Gastrocnemius medialis (tissue), 4 donors: ENCODE results near the gene PI4KA. TPM values are rescaled to one million over a fixed set of nuclear protein-coding genes. Genes with fewer than 3 reads are reported as not detected.
"Not testable (repeated sequence)": the region's sequence is repeated elsewhere in the genome, so short reads cannot be mapped to it uniquely, and the experiment has no call there.

Experiments
- ATAC-seq, 2 donors: fragments of 150-250 bp; one replicate each; pipeline ENCODE4 v1.9.1; 2016
- DNase-seq, 2 donors: peaks; one replicate each; pipeline ENCODE4 v3.0.0-alpha.2; 2019
- H3K27ac ChIP-seq, 4 donors: fragments of 200-600 bp; sonication (generic); 1 replicate in 1 of 4; 2 replicates in 3 of 4; pipeline ENCODE4 v1.5.1; 2016 to 2018; ENCODE audit warnings: mild to moderate bottlenecking in 2 of 4, moderate library complexity in 1 of 4
- H3K27me3 ChIP-seq, 3 donors: fragments of 200-600 bp; sonication (generic) in 2 of 3; 1 replicate in 1 of 3; 2 replicates in 2 of 3; pipeline versions ENCODE4 v1.5.1 to v1.6.0; 2016 to 2019; ENCODE audit warnings: mild to moderate bottlenecking in 1 of 3, moderate library complexity in 1 of 3
- H3K36me3 ChIP-seq, 2 donors: fragments of 200-600 bp; sonication (generic) in 1 of 2; one replicate each; pipeline ENCODE4 v1.5.1; 2017 to 2018
- H3K4me1 ChIP-seq, 2 donors: fragments of 200-600 bp; sonication (generic) in 1 of 2; one replicate each; pipeline ENCODE4 v1.5.1; 2016 to 2017; ENCODE audit warnings: mild to moderate bottlenecking in 2 of 2
- H3K4me3 ChIP-seq, 4 donors: fragments of 200-600 bp; sonication (generic) in 3 of 4; 1 replicate in 1 of 4; 2 replicates in 3 of 4; pipeline ENCODE4 v1.5.1; 2016 to 2019; ENCODE audit warnings: mild to moderate bottlenecking in 2 of 4
- H3K9me3 ChIP-seq, 3 donors: fragments of 200-600 bp; sonication (generic) in 2 of 3; 1 replicate in 1 of 3; 2 replicates in 2 of 3; pipeline ENCODE4 v1.5.1; 2016 to 2019
- CTCF ChIP-seq, 5 experiments: fragments of 450-650 bp in 3 of 5; fragments of 200-600 bp in 2 of 5; sonication (generic) in 2 of 5; IDR thresholded peaks in 4 of 5; conservative IDR thresholded peaks in 1 of 5; 1 replicate in 4 of 5; 2 replicates in 1 of 5; pipeline ENCODE4 v1.5.1; 2016 to 2019; ENCODE audit warnings: antibody characterized with exemption in 5 of 5, mild to moderate bottlenecking in 3 of 5, moderate library complexity in 3 of 5
- POLR2A ChIP-seq, 2 donors: fragments of 450-650 bp; IDR thresholded peaks; one replicate each; pipeline ENCODE4 v1.6.1; 2017; ENCODE audit warnings: antibody characterized with exemption in 2 of 2, mild to moderate bottlenecking in 2 of 2, moderate library complexity in 2 of 2
- in situ Hi-C, 4 donors: fragments of 200-750 bp; cut with MboI; loops; one replicate each; pipeline versions ENCODE4 v1.15.0 to v1.8.0; 2017; ENCODE audit warnings: low sequenced_read_pairs in 4 of 4
- intact Hi-C: fragments of 100-400 bp; cut with DNase I; formaldehyde crosslinking; loops from one replicate; pipeline ENCODE4 v1.15.1; 2023; ENCODE audit warnings: low total_unique reads
- total RNA-seq, 4 donors: library from RNA; depleted of rRNA; stranded (reverse); fragments of >200 nt; gene quantifications; one replicate each; pipeline versions ENCODE4 v1.1.0 to v1.2.3, GENCODE V29; 2016

PI4KA gene
- total RNA-seq, 4 donors from 2014 or later: 40.1 to 59.7 (median 45.4) TPM

GRCh38 chr22:20672082-20672424 is 186.6 kb downstream of the PI4KA start:
- in situ Hi-C loops: no loop called here
- no peak for ATAC-seq
- H3K27me3 ChIP-seq: peaks cover 0 to 6% (median 5%) of the 10 kb centered on the region in 3 donors
- H3K27ac ChIP-seq: no peak overlapping the region
- H3K9me3 ChIP-seq: no peaks in the 10 kb centered on the region
- H3K4me3 ChIP-seq: no peak overlapping the region
- TF ChIP-seq POLR2A (IDR thresholded peaks at IDR 0.05) (no peak), CTCF (IDR thresholded peaks at IDR 0.05 in 4 of 5, conservative IDR thresholded peaks at IDR 0.05 in 1 of 5) (no peak)
- no peaks in the 10 kb centered on the region for H3K4me1 ChIP-seq
- intact Hi-C loops: no loop called here
- no peak for DNase-seq
- no peaks in the 10 kb centered on the region for H3K36me3 ChIP-seq

GRCh38 chr22:20671409-20672081 is 187.1 kb downstream of the PI4KA start:
- no peak for DNase-seq
- ATAC-seq: no peak
- in situ Hi-C loops (no loop called here), intact Hi-C loops (no loop called here)
- H3K36me3 ChIP-seq: no peaks in the 10 kb centered on the region
- no peak overlapping the region for H3K4me3 ChIP-seq
- H3K4me1 ChIP-seq: no peaks in the 10 kb centered on the region
- TF ChIP-seq POLR2A (IDR thresholded peaks at IDR 0.05) (no peak), CTCF (IDR thresholded peaks at IDR 0.05 in 4 of 5, conservative IDR thresholded peaks at IDR 0.05 in 1 of 5) (no peak)
- H3K27ac ChIP-seq: no peak overlapping the region
- H3K9me3 ChIP-seq: no peaks in the 10 kb centered on the region
- H3K27me3 ChIP-seq: peaks cover 0 to 6% (median 5%) of the 10 kb centered on the region in 3 donors

- H3K4me3 ChIP-seq, ATAC-seq, DNase-seq, H3K36me3 ChIP-seq, H3K4me1 ChIP-seq, H3K27me3 ChIP-seq, H3K27ac ChIP-seq, intact Hi-C loops, in situ Hi-C loops, H3K9me3 ChIP-seq: not testable (repeated sequence)
Observed at GRCh38 chr22:20670457-20671261, 188.0 kb downstream of the PI4KA start.

- DNase-seq, H3K36me3 ChIP-seq, H3K27me3 ChIP-seq, in situ Hi-C loops, H3K9me3 ChIP-seq, H3K4me1 ChIP-seq, H3K4me3 ChIP-seq, ATAC-seq, intact Hi-C loops, H3K27ac ChIP-seq: not testable (repeated sequence)
Observed at GRCh38 chr22:20669884-20670283, 188.7 kb downstream of the PI4KA start.

- H3K27me3 ChIP-seq, intact Hi-C loops, H3K27ac ChIP-seq, H3K36me3 ChIP-seq, DNase-seq, H3K4me3 ChIP-seq, H3K9me3 ChIP-seq, in situ Hi-C loops, ATAC-seq, H3K4me1 ChIP-seq: not testable (repeated sequence)
Observed at GRCh38 chr22:20669471-20669870, 189.1 kb downstream of the PI4KA start.

- H3K4me1 ChIP-seq, ATAC-seq, H3K27me3 ChIP-seq, H3K27ac ChIP-seq, in situ Hi-C loops, DNase-seq, intact Hi-C loops, H3K4me3 ChIP-seq, H3K9me3 ChIP-seq, H3K36me3 ChIP-seq: not testable (repeated sequence)
Observed at GRCh38 chr22:20668769-20669168, 189.8 kb downstream of the PI4KA start.

- H3K4me3 ChIP-seq, H3K27me3 ChIP-seq, in situ Hi-C loops, H3K27ac ChIP-seq, ATAC-seq, H3K9me3 ChIP-seq, intact Hi-C loops, H3K4me1 ChIP-seq, DNase-seq, H3K36me3 ChIP-seq: not testable (repeated sequence)
Observed at GRCh38 chr22:20668226-20668625, 190.4 kb downstream of the PI4KA start.

- H3K4me1 ChIP-seq, DNase-seq, H3K9me3 ChIP-seq, H3K4me3 ChIP-seq, ATAC-seq, H3K36me3 ChIP-seq, in situ Hi-C loops, H3K27ac ChIP-seq, H3K27me3 ChIP-seq, intact Hi-C loops: not testable (repeated sequence)
Observed at GRCh38 chr22:20667548-20667947, 191.1 kb downstream of the PI4KA start.
